HG03571 (cell line): ENCODE results near the gene AUTS2.
A peak's percentile ranks its signal among the peaks of the same experiment; 100 is the strongest.

Experiments
- ATAC-seq: cut with Tn5 transposase; IDR thresholded peaks from one replicate; pipeline ENCODE4 v1.9.1; 2021; ENCODE audit not compliant: unreplicated experiment

AUTS2 gene

GRCh38 chr7:69879989-69880388, 281.7 kb downstream of the AUTS2 start:
- ATAC-seq: no peak

GRCh38 chr7:69880840-69881239, 282.6 kb downstream of the AUTS2 start:
- no peak for ATAC-seq

DNA sequence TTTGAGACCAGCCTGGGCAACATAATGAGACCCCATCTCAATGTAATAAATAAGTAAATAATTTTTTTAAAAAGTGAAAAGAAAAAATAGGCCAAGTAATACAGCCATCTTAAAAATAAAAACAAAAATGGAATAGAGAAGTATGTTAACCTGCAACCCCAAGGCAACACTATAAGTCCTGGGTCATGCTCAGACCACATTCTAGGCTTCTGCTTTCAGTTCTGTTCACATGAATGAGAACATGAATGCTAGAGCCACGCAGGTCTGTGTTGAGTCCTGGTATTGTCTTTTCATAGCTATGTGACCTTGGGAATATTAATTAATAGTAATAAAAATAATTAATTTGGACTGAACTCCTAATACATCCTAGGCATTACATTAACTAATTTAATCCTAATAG, 284.0 kb downstream of the AUTS2 start:
- no peak for ATAC-seq

- ATAC-seq: no peak
Measured at GRCh38 chr7:69883399-69883891, 285.2 kb downstream of the AUTS2 start.

DNA sequence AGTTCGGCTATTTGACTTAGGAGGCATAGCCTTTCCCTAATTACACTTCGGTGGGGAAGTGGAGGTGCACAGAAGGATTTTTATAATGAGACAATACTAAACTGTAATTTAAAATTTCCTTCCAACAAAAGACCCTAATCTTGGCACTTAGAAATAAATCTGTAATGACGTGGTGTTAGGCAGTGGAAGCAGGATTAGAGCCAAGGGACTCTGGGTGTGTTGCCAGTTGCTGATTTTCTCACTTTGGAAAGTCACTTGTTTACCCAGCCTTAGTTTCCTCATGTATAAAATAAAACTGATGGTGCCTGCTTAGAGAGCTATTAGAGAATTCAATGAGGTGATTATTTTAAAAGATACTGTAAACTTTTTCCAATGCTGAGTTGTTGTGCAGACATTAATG, 287.2 kb downstream of the AUTS2 start:
- ATAC-seq: no peak

- ATAC-seq: peak; percentile 53
Measured at GRCh38 chr7:69889338-69889975, 291.2 kb downstream of the AUTS2 start.

GRCh38 chr7:69889976-69890351, 291.7 kb downstream of the AUTS2 start:
- no peak for ATAC-seq

- no peak for ATAC-seq
Measured at GRCh38 chr7:69892790-69893189, 294.5 kb downstream of the AUTS2 start.

GRCh38 chr7:69893906-69894305, 295.6 kb downstream of the AUTS2 start:
- no peak for ATAC-seq

- no peak for ATAC-seq
Measured at GRCh38 chr7:69895446-69895845, 297.2 kb downstream of the AUTS2 start.

DNA sequence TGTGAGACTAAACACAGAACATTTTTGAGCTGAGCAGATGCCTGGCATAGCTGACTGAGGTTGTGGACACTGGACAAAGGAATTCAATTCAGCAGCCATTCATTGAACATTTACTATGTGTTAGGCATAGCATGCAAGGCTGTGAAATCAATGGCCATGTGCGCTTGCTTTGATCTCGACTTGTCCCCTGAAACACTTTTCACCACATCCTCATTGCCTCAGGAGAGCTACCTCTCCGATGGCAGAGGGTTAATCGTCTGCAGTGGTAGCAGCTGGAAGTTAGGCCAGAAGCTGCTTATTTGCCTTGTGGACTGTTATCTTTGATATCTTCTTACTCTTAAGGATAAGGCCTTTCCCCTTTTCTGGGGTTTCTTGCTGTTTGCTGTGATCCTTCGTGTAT, 297.8 kb downstream of the AUTS2 start:
- no peak for ATAC-seq

DNA sequence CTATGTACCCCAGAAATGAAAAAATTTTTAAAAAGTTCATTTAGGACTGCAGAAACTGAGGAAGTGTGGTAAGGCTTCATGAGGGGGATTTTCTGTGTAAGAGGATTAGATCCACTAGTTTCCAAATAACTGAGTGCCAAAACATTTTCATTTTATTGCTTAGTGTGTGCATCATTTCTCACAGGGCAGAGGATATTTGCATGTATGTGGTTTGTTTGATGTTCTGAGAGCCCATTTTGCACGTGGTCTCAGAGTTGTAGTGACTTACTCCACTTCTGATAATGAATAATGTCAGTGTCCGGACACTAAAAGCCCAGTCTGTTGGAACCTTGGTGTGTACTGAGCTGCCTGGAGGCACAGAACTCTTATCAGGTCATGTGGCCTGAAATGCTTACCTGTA, 299.9 kb downstream of the AUTS2 start:
- peak; percentile 69 for ATAC-seq

- ATAC-seq: no peak
Measured at GRCh38 chr7:69903410-69903809, 305.1 kb downstream of the AUTS2 start.

- peak; percentile 84 for ATAC-seq
Measured at GRCh38 chr7:69906283-69906995, 308.2 kb downstream of the AUTS2 start.

- ATAC-seq: no peak
Measured at GRCh38 chr7:69907720-69908119, 309.4 kb downstream of the AUTS2 start.

DNA sequence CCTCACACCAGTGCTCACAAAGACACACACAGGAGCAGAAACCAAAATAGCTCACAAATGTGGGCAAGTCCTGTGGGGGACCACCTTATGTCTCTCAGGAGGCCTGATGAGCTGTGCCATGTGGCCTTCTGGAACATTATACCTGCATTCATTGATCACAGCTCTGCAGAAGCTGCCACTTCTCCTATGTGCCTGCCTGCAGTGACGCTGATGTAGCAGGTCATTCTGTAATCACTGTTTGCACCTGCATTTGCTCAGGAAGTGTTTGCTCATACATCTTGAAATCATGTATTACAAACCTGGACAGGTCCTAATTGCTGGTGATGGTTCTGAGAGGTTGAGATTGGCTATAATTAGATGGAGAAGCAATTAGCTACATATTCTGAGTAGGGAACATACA, 310.2 kb downstream of the AUTS2 start:
- ATAC-seq: no peak

DNA sequence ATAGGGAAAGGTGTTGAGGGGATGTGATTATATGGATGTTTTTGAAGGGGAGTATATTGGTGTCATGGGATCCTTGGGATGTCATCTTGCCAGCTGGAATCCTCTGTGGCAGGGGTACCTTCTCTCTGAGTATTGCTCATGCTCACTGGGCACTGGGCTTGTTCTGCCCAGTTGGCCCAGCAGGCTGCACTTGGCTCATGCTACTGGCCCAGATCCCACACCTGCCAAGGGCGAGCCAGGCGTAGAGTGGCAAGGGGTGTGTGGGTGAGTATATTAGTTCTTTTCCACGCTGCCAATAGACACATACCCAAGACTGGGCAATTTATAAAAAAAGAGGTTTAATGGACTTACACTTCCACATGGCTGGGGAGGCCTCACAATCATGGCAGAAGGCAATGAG, 311.9 kb downstream of the AUTS2 start:
- no peak for ATAC-seq

GRCh38 chr7:69911337-69911736, 313.1 kb downstream of the AUTS2 start:
- no peak for ATAC-seq

- ATAC-seq: no peak
Measured at GRCh38 chr7:69912141-69912540, 313.9 kb downstream of the AUTS2 start.

GRCh38 chr7:69912846-69913245, 314.6 kb downstream of the AUTS2 start:
- ATAC-seq: no peak

DNA sequence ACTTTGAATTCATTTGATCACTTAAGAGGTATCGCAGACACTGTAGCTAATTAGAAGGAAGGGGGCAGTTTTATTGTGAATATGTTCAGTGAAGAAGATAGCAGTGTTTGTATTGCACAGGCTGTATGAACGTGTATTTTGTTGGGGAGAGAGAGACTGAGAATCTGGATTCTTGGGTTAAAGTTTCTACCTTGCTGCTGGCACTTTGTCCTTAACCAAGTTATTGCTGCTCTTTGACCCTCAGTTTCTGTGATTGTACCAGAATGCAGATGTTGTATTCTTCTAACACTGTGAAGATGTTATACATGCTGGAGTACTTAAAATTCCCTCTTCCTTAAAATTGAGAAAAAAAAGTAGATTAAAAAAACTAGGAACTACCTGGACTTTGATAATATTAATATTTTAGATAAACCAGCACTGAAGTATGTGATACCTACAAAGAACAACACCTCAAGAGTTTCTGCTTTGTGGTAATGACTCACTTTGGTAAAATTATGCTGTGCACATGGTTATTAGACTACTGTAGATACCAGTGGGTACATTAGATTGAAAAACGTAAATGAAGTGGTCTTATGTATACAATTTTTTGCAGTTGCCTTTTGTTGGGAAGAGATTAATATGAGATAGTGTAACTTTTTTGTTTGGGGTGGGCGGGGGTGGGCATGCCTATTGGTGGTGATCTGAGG, 321.3 kb downstream of the AUTS2 start:
- ATAC-seq: no peak

DNA sequence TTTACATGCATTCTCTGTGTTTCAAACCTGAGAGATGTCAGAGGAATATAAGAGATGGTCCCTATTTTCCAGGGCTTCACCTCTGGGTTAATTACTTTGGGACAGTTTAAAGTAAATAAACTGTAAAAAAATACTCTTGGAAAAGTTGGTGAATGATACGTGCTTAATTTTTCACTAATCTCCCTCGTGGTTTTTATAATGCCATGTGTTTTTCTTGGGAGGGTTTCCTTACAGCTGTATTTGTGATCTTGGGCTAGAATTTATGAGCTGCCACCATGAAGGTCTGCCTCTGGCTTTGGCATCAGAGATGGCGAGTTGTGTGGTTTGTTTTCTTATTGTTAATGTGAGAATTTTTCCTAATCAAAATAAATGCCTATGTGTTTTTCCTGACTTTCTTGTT, 322.5 kb downstream of the AUTS2 start:
- no peak for ATAC-seq
